Activated T-cell treated with anti-CD3 and anti-CD28 coated beads for 1 hour (primary cell): ENCODE results near the gene CIPC.
A peak's percentile ranks its signal among the peaks of the same experiment; 100 is the strongest.

Experiments used
- DNase-seq: peaks from one replicate; pipeline ENCODE4 v3.0.0-alpha.2; 2020; ENCODE audit warnings: low read depth

CIPC gene

GRCh38 chr14:77103475-77103874 is 5.4 kb downstream of the CIPC start:
- no peak for DNase-seq

GRCh38 chr14:77103951-77104350 is 5.9 kb downstream of the CIPC start:
- DNase-seq, result no peak

GRCh38 chr14:77104393-77104792 is 6.3 kb downstream of the CIPC start:
- no peak for DNase-seq

- no peak for DNase-seq
These were observed 7.3 kb downstream of the CIPC start for GRCh38 chr14:77105145-77105939.

DNA sequence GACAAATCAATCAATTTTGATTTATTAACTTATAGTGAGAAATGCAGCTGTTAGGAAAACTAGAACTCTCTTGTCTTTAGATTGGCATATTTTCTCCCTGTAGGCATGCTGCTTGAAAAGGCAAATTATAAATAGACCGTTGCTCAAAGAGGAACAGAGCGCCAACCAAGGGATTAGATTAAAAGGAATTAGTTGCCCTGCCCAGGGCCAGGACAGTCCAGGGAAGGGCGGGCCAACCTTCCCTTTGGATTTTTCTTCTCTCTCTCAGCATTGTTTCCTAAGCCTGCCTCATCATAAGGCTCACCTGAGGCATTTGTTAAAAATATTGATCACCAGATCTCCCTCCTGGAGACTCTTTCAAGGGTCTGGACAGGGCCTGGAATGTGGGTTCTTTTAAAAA is 8.6 kb downstream of the CIPC start:
- no peak for DNase-seq

GRCh38 chr14:77107228-77107627 is 9.2 kb downstream of the CIPC start:
- no peak for DNase-seq

DNA sequence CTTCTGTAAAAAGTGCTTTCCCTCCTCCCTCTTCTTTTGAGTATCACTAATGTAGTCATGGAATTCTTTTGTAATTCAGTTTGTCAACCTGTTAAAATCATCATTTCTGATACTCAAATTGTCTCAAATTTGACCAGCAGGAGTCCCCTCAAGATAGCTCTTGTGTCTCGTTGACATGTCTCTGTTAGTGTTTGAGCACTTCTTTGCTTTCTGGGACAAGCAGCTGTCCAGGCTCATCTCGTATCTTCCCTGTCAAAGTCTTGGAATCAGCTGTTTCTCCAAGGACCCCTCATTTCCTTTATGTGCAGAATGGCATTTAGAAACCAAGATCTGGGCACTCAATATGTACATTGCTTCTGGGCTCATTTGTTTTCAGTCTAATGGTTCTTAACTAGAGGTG is 10.7 kb downstream of the CIPC start:
- no peak for DNase-seq

- no peak for DNase-seq
These were observed 11.6 kb downstream of the CIPC start for GRCh38 chr14:77109656-77110055.

DNA sequence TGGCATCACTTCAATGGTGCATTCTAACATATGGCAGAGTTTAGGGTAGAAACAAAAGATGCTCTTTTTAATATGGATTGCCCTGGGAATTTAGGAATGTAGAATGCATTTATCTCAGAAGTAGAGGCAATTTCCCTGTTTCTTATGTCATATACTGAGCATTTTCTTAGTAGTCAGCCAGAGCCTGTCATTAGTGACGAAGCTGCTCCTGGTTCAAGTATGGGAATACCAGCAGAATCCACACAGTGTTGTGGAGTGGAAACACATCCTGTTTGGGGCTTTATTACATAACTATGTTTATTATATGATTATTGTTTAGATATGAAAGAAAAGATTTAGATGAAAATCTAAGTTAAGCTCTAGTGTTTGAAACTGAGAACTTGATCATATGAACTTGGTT is 12.2 kb downstream of the CIPC start:
- DNase-seq, result no peak

DNA sequence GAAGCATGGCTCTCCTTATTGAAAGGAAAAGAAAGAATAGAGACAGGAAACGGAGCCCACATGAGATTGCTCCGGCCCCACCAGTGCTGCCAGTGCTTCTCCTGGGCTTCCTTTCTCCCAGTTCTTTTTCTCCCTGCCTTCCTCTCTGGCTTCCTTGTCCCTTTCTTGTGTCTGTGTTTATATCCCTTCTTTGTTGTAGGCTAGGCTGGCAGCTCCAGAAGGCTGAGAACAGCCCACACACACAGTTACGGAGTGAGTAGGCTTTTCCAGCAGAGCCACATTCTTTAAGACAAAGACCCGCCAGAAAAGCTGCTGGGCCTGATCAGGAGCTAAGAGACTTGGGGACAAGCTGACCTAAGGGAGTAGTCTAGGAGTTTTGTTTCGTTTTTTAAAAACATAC is 13.0 kb downstream of the CIPC start:
- no peak for DNase-seq

- DNase-seq, result no peak
These were observed 15.6 kb downstream of the CIPC start for GRCh38 chr14:77113644-77114043.

DNA sequence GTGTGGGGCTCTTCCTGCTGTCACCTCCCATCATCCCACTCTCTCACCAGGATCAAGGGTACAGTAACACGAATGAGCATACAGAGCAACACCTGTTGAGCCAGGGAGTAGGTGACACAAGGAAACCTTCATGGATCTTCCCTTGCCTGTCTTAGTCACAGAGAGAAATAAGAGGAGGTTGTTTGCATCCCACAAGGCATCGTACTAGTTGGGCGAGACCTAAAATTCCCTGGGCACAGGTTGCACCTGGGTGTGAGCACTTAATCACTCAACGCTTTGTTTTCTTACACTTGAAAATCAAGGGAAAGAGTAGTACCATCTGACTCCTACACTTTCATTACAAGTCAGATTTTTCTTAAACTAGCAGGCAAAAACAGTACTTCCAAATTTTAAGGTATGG is 16.6 kb downstream of the CIPC start:
- no peak for DNase-seq

DNA sequence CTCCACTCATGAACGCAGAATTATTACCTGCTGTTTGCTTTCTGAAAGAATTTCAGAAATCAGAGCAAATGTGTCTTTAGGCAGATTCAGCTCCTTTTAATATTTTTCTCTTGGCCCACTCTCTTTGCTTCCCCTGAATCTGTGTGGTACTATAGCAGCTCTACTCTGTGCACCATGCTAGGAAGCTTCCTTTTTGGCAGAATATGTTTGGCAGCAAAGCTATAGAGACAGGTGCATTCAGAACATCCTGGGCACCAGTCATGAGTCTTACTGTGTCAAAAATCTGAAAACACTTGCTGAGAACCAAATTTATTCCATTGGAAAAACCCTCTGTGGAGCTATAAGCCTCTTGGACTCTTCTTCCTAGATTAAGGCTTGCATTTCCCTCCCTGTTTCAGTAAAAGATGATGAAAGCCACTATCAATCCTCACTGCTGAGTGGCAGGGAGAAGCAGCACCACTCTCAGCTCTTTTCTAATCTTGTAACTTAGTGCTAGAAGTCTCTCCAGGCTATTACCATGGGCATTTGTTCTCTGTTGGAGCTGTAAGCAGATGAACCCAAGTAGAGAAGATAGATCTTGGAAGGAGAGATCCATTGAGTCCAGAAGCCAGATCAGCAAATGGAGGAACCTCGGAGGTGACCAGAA is 18.2 kb downstream of the CIPC start:
- no peak for DNase-seq

DNA sequence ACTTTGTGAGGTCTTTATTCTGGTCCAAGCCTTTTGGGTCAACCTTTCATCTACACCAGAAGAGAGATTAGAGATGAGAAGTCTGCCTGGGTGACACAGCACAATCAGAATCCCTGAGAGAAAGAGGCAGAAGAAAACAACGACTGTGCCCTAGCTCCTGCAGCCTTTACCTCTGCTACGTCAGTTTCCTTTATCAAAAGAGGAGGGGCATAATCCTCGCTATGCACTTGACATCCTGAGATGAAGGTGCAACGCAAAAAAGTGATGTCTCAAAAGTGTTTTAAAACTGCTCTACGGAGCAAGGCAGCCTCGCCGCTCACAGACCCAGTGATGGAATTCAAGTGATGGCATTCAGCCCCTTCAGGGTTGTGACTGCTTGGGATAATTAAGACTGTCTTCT is 21.8 kb downstream of the CIPC start:
- no peak for DNase-seq

- DNase-seq, result no peak
These were observed 23.0 kb downstream of the CIPC start for GRCh38 chr14:77120771-77121743.

DNA sequence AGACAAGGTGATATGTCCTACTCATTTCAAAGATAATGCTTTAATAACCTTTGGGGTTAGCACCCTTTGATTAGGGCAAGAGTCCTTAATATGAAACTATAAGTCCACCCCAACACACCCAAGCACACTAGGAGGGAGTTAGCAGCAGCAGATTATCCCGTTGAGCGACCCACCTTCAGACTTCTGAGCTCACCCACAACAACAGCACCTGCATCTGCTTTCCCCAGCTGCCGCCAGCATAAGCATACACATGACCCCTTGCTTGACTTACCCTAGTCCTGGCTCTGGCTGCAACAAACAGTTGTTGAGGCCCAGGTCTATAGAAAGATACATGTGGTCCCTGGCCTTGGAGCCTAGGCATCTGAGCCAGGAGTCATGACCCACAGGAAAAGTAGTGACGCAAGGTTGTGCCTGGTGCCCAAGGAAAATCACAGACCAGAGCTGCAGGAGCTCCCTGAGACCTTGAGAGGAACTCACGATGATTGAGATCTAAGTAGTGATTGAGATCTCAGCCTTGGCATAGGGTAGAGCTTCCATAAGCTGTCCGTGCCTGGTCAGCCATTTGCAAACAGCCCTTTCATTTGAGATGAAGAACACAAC is 24.6 kb downstream of the CIPC start:
- DNase-seq, result no peak

GRCh38 chr14:77123381-77124325 is 25.6 kb downstream of the CIPC start:
- no peak for DNase-seq

- DNase-seq, result peak; percentile 43
These were observed 26.6 kb downstream of the CIPC start for GRCh38 chr14:77124345-77125280.

DNA sequence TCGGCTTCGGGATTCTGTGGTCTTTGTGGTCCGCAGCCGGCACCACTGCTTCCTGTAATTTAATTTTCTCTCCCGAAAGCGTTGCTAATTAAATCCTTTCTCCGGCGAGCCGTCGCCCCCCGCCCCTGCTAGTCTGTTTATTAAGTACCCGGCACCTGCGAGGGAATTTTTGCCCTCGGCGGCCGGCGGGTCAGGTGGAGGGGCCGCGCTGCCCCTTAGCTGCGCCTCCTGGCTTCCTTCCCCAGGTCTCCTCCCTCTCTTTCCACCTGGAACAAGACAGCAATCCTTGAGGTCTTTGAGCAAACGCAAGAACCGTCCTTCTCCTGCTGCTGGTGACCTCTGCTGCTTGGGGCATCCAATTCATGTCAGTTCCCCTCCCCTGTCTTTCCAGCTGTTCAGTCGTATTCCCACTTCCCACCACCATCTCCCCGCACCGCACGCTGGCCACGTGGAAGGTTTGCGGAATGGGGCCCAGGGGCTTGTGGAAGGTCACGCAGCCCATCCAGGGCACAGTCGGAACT is 27.3 kb downstream of the CIPC start:
- no peak for DNase-seq
